Measurements from ENCODE around the gene RSPH4A. TPM values are rescaled to one million over a fixed set of nuclear protein-coding genes. Genes with fewer than 3 reads are reported as not detected.
"Not testable (repeated sequence)": the region's sequence is repeated elsewhere in the genome, so short reads cannot be mapped to it uniquely, and the experiment has no call there.

The RSPH4A gene
- 1 to 10 TPM; 2.5 to 3.0 (median 2.9) TPM for polyA plus RNA-seq (ENCODE audit: insufficient read length in 4 of 4)

DNA sequence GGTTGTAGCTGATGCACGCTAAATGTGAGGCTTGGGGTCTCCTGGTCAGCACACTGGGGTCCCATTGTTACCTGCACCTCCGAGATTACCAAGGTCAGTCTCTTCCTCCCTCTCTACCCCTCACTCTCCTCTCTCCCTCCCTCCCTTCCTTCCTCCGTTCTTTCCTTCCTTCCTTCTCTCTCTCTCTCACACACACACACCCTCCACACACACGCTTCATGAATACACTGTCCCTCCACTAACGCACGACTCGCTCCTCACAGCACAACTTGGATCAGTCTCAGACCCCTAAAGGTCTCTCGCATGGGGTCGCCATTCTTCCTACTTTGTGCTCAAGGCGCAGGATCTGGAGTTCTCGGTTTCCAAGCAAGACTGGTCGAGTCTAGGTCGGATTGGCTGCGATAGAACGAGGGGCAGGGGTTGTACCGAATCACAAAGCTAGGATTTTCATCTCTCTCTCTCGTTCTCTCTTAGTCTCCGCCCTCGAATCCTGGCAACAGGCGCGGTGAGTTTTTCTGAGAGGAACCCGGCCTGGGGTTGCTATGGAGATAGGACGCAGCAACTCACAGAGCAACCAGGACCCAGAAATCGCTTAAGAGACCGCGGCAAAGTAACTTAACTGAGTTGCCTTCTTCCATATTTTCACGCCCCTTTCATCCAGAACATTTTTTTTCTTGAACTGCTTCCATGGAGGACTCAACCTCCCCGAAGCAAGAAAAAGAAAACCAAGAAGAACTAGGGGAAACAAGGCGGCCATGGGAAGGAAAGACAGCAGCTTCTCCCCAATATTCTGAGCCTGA lies at the start of gene RSPH4A:
TSS of gene RSPH4A (plus strand) at position 543 of the 800 bp plus-strand sequence. CDS start at position 688, 145 bp downstream.
- DNase-seq (ENCODE audit: low read depth in 4 of 4, low spot score in 2 of 4): peak; percentile 88 to 97 (median 90)

DNA sequence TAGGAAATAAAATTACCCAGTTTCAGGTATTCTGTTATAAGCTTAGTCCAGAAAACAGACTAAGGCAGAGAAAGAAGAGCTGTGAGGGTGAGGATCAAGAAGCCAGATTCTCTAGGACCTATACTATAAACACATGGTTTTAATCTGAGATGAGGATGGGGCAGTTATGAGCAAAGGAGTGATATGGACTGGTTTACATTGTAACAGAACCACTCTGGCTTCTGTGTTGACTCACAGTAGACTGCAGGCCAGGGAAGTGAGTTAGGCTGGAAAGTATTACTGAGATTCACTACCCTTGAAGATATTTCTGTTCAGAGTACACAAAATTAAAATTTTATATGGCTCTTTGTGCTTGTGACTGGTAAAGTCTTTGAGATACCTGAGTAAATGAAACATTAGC lies 48.2 kb upstream of the RSPH4A start:
- no peak for DNase-seq (ENCODE audit: low read depth in 4 of 4, low spot score in 2 of 4)

DNA sequence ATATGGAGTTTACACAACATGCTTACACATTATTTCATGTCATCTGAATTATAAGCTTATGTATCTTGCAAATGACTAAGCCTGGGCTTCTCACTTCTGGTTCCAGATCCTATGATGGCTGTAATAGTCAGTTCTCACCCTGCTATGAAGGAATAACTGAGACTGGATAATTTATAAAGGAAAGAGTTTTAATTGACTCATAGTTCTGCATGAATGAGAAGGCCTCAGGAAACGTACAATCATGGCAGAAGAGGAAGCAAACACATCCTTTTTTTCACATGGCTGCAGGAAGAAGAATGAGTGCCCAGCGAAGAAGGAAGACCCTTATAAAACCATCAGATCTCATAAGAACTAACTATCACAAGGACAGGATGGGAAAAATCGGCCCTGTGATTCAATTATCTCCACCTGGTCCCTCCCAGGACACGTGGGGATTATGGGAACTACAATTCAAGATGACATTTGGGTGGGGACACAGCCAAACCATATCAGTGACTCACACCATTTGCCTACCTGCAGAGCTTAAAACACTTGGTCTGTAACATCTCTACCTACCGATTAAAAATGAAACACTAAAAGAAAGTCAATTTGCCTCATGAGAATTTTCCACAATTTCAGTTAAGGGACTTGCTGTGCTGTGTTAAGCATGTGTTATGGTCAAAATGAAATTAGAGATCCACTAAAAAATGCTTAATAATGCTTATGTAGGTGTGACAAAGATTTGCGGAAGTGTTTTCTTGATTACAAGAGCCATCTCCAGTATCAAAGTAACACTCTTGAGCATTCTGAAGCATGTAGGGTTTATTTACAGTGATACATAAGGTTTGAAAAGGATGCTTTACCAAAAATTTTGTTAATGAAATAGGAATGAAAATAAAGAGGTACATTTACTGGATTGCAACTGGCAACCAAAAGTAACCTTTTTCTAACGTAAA lies 47.2 kb upstream of the RSPH4A start:
- no peak for DNase-seq (ENCODE audit: low read depth in 4 of 4, low spot score in 2 of 4)

DNA sequence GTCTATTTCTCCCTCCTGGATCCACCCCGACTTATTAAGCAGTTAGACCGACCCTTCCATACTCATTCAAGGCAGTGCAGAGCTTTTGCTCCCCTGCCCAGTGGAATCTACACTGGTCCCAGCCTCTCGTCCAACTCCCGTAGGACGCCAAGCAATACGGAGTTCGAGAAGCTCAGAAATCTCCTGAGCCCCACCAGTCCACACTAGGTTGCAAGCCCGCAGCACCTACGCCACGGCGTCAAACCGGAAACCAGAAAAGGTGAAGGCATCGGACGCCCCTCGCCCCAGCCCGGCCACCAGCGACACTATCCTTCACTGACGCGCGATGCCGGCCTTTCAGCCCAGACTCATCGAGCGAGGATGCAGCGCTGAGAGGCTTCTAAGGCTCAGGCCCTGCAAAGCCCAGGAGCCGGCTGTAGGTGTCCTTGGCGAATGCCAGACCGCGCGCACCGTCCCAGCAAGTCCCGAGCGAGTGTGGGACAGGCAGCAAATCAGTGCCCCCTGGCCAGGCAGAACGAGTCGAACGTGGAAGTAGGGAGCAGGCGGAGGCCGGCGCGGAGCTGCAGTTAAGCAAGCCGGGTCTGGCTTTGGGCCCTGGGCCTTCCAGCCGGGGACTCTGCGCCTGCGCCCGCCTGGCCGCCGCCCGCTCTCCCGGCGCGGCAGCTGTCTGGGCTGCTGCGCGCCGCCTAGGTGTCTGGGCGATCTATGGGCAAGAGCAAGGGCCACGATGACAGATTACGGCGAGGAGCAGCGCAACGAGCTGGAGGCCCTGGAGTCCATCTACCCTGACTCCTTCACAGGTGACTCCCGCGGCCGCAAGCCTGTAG lies 45.2 kb upstream of the RSPH4A start, which contains the start of gene RWDD1:
TSS of gene RWDD1 (plus strand) at position 649 of the 827 bp plus-strand sequence. CDS start at position 728, 79 bp downstream.
- DNase-seq (ENCODE audit: low read depth in 4 of 4, low spot score in 2 of 4): peak; percentile 92 to 98 (median 94)

DNA sequence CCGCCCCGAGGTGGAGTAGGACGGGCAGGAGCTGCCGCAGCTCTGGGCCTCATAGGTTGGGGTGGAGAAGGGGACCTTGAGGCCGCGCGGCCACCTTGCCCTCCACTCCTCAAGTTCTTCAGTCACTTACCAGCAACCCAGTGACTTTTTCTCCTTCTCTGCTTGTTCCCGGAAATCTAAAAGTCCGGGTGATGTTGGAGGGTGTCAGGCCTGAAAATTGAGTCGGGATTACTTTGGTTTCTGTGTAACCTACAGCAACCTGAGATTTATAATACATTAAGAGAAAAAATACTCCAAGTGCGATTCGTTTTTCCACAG lies 44.6 kb upstream of the RSPH4A start:
- no peak for DNase-seq (ENCODE audit: low read depth in 4 of 4, low spot score in 2 of 4)

DNA sequence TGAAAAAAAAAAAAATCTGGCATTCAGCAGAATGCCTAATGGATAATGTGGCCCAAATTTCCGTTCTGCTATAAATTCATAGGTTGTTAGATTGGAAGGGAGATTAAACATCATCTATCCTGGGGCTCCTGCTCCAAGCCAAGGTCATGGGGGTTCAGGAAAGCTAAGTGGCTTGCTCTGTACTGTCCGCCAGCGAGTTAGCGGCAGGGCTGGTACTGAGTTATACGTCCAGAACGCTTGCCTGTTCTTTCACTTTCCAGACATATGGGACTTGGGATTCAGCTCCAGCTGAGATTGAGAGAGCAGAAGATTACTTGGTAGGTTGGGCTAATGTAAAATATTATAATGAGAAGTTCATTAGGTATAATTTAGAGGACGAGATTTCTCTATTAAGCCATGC lies 44.1 kb upstream of the RSPH4A start:
- DNase-seq (ENCODE audit: low read depth in 4 of 4, low spot score in 2 of 4): no peak

DNA sequence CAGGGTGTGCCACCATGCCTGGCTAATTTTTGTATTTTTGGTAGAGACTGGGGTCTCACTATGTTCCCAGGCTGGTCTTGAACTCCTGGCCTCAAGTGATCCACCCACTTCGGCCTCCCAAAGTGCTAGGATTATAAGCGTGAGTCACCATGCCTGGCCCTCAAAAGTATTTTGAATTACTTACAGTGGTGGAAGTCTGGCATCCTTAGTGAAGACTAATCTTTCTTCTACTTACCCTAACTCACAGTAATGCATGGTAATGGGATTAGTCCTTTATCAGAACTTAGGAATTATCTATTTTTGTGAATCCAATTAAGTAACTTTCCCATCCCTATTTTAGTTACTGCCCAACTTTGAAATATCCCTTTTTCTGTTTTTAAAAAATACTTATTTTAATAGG lies 41.1 kb upstream of the RSPH4A start:
- no peak for DNase-seq (ENCODE audit: low read depth in 4 of 4, low spot score in 2 of 4)

DNA sequence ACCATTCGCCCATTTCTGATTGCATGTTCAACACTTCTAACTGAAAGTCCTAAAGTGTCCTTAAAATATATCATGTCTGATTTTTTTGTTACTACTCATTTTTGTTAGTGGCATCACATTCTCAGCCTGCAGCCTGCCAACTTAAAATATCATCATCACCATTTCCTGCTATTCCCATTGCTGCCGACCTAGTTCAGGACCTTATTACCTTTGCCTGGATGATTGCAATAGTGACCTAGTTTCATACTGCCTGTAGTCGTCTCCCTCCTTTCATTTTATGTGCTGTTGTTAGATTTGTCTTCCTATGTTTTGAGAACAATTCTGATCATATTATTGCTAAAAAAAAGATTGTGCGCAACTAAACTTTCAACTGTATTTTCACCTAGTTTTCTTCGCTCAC lies 38.8 kb upstream of the RSPH4A start:
- DNase-seq (ENCODE audit: low read depth in 4 of 4, low spot score in 2 of 4): no peak

DNA sequence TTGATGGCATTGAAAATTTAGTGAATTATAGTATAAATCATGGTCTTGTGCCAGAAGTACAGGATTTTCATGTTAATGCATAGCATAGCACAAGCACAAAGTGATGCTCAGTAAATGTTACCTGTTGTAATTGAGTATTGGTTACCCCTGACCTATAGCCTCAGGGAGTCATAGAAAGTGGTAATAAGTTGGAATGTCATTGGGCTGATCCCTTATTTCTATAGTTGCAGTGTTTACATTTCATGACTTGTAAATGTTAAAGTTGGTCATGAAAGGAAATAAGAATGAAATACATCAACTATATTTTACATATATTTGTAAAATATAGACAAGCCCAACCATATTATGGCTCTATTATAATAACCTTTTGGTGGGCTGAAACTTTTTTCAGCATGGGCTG lies 37.9 kb upstream of the RSPH4A start:
- DNase-seq (ENCODE audit: low read depth in 4 of 4, low spot score in 2 of 4): no peak

DNA sequence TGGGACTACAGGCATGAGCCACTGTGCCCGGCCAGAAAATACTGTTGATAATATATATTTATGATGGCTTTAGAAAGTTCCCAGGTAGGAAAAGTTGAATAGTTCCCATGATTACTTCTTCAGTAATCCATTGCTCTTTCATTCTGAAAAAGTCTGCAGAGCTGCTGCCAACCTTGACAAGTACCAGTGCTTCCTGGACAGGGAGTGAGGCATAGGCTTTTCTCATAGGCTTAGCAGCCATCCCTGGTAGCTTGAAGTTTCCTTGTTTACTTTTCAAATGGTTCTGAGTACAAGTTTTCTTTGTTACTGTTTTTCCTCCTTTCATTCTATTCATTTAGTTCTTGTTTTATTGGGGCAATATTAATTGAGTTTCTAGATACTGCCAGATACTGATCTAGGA lies 37.1 kb upstream of the RSPH4A start:
- DNase-seq (ENCODE audit: low read depth in 4 of 4, low spot score in 2 of 4): no peak

DNA sequence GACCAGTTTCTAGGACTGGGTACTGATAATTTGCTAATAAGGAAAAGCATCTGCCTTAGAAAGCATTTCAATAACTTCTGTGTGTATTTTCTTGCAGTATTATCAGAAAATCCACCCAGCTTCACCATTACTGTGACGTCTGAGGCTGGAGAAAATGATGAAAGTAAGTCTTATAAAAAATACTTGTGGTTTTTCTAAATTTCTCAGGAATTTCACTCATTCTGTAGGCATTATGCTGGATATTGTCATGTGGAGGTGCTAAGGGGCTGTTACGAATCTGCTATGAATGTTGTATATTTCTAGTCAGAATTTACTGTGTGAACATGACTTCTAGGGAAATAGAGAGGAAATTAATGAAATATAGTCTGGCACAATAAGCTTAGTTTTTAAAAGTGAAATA lies 36.1 kb upstream of the RSPH4A start:
- DNase-seq (ENCODE audit: low read depth in 4 of 4, low spot score in 2 of 4): no peak

DNA sequence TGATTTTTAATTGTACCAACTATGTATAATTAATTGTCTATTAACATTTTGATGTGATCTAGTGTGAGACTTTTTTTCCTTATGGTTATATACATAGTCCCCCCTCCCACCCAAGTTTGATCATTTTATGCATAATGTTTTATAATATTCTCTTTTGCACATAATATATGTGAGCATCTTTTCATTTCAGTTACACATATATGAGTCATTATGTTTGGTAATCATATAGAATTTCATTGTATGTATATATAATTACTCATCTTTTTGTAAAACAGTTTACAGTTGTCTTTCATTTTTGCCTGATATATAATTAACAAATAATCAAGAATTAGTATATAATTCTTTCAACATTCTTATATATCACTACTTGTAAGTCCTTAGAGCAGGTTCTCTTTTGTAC lies 30.0 kb upstream of the RSPH4A start:
- DNase-seq (ENCODE audit: low read depth in 4 of 4, low spot score in 2 of 4): no peak

DNA sequence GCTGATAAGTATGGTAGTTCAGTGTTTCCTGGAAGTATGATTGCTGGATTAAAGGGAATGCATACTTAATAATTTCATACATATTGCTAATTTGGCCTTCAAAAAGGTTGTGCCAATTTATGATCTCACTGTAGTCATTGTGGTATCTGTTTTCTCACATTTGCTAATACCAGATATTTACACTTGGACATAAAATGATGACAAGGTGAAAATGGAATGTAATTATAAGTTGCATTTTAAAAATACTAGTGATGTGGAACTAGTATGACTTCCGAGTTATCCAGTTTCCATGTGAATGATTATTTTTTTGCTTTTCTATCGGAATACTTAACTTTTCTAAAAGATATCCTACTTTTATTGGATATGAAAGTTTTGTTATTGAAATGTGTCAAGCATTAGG lies 29.5 kb upstream of the RSPH4A start:
- DNase-seq (ENCODE audit: low read depth in 4 of 4, low spot score in 2 of 4): no peak

DNA sequence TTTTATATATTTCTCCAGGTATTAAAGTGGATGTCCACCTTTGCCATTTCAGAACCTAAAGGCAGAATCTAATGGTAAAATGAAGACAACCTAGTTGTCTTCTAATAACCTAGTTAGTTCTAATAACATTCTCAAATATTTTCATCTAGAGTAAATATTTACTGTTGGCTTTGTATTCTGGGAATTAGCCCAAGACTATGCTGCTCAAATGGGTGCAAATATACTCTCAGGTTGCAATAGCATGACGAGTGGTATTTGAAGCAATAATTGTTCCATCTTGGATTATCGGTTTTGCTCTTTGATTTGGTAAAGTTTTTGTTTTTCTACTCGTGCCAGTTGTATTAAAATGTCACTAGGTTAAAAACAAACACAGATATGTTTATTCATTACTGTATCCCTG lies 21.0 kb upstream of the RSPH4A start:
- DNase-seq (ENCODE audit: low read depth in 4 of 4, low spot score in 2 of 4): no peak

DNA sequence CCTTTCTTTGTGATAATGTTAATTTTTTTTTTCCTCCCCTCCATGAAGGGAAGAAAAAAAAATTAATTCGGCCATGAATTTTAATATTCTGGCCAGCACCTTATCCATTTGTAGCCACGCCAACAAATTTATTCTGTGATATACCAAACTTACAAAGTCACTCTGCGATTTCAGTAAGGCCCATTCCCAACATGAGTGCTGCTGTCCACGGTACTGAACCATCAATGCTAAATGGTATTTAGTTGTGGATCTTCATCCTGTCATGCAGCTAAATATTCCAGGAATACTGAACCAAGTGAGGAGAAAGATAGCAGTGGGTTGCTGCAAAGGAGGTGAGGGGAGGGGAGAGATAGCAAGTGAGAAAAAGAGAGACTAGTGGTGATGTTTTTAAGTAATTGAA lies 19.5 kb upstream of the RSPH4A start:
- DNase-seq (ENCODE audit: low read depth in 4 of 4, low spot score in 2 of 4): peak in 1 of 4 donors; percentile 19

DNA sequence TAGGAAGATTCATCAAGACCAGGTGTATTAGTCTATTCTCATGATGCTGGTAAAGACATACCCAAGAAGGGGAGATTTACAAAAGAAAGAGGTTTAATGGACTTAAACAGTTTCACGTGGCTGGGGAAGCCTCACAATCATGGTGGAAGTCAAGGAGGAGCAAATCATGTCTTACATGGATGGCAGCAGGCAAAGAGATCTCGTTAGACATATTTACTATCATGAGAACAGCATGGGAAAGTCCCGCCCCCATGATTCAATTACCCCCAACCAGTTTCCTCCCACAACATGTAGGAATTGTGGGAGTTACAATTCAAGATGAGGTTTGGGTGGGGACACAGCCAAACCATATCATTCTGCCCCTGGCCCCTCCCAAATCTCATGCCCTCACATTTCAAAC lies 12.4 kb upstream of the RSPH4A start:
- DNase-seq (ENCODE audit: low read depth in 4 of 4, low spot score in 2 of 4): not testable (repeated sequence)

DNA sequence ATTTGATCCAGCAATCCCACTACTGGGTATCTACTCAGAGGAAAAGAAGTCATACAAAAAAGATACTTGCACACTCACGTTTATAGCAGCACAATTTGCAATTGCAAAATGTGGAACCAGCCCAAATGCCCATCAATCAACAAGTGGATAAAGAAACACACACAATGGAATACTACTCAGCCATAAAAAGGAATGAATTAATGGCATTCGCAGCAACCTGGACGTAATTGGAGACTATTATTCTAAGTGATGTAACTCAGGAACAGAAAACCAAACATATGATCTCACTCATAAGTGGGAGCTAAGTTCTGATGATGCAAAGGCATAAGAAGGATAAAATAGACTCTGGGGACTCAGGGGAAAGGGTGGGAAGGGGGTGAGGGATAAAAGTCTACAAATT lies 11.4 kb upstream of the RSPH4A start:
- DNase-seq (ENCODE audit: low read depth in 4 of 4, low spot score in 2 of 4): not testable (repeated sequence)

DNA sequence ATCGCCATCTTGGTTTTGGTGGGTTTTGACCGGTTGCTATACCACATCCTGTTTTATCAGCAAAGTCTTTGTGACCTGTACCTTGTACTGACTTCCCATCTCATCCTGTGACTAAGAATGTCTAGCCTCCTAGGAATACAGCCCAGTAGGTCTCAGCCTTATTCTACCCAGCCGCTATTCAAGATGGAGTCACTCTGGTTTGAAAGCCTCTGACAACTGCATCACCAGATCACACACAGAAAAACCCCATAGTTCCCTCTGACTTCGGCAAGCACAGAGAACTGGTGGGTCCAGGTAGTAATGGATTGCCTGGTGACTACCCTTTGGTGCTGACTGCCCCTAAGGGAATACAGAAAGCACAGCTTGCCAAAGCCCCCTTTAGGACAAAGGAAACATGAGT lies 10.3 kb upstream of the RSPH4A start:
- no peak for DNase-seq (ENCODE audit: low read depth in 4 of 4, low spot score in 2 of 4)

DNA sequence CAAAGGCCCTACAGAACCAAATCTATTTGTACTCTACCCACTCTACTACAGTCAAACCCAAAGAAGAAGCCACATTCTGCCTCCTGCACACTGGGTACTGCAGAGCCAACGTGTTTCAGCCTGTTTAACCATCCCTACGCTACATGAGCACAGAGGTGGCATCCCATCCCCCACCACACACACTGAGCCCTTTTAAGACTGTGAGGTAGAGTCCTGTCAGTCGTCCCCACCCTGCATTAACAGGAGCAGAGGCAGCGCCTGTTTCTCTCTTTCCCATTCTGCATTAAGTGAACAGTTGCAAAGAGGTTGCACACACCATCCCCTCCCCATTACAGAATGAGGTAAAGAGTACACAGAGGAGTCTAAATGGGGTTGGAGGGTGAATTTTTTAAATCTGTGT lies 5.2 kb upstream of the RSPH4A start:
- DNase-seq (ENCODE audit: low read depth in 4 of 4, low spot score in 2 of 4): no peak

DNA sequence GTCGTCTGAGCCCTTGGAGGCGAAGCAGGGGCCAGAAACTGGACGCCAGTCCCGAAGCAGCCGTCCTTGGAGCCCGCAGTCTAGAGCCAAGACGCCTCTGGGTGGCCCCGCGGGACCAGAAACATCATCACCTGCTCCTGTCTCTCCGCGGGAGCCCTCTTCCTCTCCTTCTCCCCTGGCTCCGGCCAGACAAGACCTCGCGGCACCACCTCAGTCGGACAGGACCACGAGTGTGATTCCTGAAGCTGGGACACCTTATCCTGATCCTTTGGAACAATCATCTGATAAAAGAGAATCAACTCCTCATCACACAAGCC lies 416 bp downstream of the RSPH4A start:
- DNase-seq (ENCODE audit: low read depth in 4 of 4, low spot score in 2 of 4): no peak

All from left renal cortex interstitium (tissue), 4 donors.